Thyroid gland (tissue), 4 donors: ENCODE data around the gene ARHGEF10L.

ENCODE experiments used
- POLR2A ChIP-seq, 2 donors: fragments of 450-650 bp; IDR thresholded peaks; one replicate each; pipeline ENCODE4 v1.6.1; 2017; ENCODE audit warnings: antibody characterized with exemption in 2 of 2, mild to moderate bottlenecking in 2 of 2, moderate library complexity in 1 of 2
- TF ChIP-seq, protein P1 (sequence below), 6 experiments: fragments of 200-600 bp in 3 of 6; fragments of 450-650 bp in 3 of 6; sonication (generic) in 3 of 6; IDR thresholded peaks; one replicate each; pipeline ENCODE4 v1.5.1; 2016 to 2019; ENCODE audit warnings: antibody characterized with exemption in 6 of 6, mild to moderate bottlenecking in 2 of 6, inconsistent platforms in 1 of 6, moderate library complexity in 1 of 6

DNA sequence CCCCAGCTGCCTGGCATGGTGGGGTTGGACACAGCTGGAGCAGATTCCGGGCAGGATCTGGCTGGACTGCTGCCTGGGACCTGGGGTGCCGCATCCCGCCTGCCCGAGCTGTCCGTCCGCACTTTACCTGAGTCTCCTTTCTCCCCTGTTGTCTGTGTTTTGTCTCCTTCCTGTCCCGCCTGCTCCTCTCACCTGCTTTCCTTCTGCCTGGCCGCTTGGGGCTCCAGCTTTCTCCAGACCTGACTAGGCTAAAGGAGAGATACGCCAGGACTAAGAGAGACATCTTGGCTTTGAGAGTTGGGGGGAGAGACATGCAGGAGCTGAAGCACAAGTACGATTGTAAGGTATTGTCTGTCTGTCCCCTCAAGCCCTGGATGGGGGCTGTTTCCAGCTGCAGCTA, 73.3 kb downstream of the ARHGEF10L start:
- TF ChIP-seq, protein P1, sequence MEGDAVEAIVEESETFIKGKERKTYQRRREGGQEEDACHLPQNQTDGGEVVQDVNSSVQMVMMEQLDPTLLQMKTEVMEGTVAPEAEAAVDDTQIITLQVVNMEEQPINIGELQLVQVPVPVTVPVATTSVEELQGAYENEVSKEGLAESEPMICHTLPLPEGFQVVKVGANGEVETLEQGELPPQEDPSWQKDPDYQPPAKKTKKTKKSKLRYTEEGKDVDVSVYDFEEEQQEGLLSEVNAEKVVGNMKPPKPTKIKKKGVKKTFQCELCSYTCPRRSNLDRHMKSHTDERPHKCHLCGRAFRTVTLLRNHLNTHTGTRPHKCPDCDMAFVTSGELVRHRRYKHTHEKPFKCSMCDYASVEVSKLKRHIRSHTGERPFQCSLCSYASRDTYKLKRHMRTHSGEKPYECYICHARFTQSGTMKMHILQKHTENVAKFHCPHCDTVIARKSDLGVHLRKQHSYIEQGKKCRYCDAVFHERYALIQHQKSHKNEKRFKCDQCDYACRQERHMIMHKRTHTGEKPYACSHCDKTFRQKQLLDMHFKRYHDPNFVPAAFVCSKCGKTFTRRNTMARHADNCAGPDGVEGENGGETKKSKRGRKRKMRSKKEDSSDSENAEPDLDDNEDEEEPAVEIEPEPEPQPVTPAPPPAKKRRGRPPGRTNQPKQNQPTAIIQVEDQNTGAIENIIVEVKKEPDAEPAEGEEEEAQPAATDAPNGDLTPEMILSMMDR (IDR thresholded peaks at IDR 0.05): no peak
- no peak for TF ChIP-seq POLR2A (IDR thresholded peaks at IDR 0.05)
